ENCODE data around the gene ACTR6. TPM values are rescaled to one million over a fixed set of nuclear protein-coding genes. Genes with fewer than 3 reads are reported as not detected.
"Not testable (repeated sequence)": the region's sequence is repeated elsewhere in the genome, so short reads cannot be mapped to it uniquely, and the experiment has no call there.

Gene ACTR6
- total RNA-seq, 2 experiments from 2014 or later: 21.3 to 21.8 TPM

DNA sequence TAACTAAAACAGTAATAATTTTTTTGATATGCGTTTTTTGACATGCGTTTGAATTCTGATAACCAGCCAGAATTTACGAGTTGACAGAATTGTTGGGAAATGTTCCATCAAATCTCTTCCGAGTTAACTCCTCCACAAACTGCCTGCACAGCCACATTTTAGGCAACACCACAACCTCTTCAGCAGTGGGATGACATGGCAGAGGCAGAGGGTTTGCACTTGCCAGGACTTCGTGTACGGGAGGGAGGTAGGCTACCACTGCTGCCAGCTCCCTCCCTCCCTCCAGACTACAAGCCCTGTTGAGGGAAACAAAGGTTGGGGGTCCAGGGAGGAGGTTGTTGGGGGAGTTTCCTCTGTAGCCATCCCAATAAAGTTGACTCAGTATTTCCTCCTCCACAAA is 14.5 kb upstream of the ACTR6 start:
- Mint-ChIP-seq H3K27me3 (no peaks in the 10 kb centered on the region), H3K27ac (no peak overlapping the region), H3K36me3 (ENCODE audit: low read depth) (peaks cover 38% of the 10 kb centered on the region), H3K4me1 (ENCODE audit: low read depth) (no peaks in the 10 kb centered on the region), H3K4me3 (no peak overlapping the region), H3K9me3 (no peaks in the 10 kb centered on the region)
- ATAC-seq (ENCODE audit: poor library complexity): no peak
- POLR2A ChIA-PET: no interaction called here
- intact Hi-C loops (cut with DNase I, micrococcal nuclease): no loop called here
- no peak for DNase-seq
- no peak overlapping the region for H3K4me3 ChIP-seq (ENCODE audit: low read length)
- no peak overlapping the region for H3K27ac ChIP-seq (ENCODE audit: low read depth in 1 of 2, low read length in 2 of 2)
- peaks cover 3% of the 10 kb centered on the region for H3K36me3 ChIP-seq (ENCODE audit: insufficient read depth, low read length)
- TF ChIP-seq, protein P1, sequence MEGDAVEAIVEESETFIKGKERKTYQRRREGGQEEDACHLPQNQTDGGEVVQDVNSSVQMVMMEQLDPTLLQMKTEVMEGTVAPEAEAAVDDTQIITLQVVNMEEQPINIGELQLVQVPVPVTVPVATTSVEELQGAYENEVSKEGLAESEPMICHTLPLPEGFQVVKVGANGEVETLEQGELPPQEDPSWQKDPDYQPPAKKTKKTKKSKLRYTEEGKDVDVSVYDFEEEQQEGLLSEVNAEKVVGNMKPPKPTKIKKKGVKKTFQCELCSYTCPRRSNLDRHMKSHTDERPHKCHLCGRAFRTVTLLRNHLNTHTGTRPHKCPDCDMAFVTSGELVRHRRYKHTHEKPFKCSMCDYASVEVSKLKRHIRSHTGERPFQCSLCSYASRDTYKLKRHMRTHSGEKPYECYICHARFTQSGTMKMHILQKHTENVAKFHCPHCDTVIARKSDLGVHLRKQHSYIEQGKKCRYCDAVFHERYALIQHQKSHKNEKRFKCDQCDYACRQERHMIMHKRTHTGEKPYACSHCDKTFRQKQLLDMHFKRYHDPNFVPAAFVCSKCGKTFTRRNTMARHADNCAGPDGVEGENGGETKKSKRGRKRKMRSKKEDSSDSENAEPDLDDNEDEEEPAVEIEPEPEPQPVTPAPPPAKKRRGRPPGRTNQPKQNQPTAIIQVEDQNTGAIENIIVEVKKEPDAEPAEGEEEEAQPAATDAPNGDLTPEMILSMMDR (IDR thresholded peaks at IDR 0.05): no peak
- H3K9me3 ChIP-seq (ENCODE audit: control insufficient read depth in 1 of 2, insufficient read depth in 1 of 2, low read length in 2 of 2): peaks cover 0 to 5% of the 10 kb centered on the region in 2 experiments
- H3K4me1 ChIP-seq (ENCODE audit: insufficient read depth, low read length): no peaks in the 10 kb centered on the region
- CTCF ChIA-PET: interaction anchor here (0.5 to 1.4 kb wide), 2 partner anchors 11 to 16 kb away, joined by 3 to 6 read pairs; no protein-coding TSS in a partner anchor
- no peaks in the 10 kb centered on the region for H3K27me3 ChIP-seq (ENCODE audit: control insufficient read depth in 1 of 2, insufficient read depth in 2 of 2, low read length in 2 of 2)

DNA sequence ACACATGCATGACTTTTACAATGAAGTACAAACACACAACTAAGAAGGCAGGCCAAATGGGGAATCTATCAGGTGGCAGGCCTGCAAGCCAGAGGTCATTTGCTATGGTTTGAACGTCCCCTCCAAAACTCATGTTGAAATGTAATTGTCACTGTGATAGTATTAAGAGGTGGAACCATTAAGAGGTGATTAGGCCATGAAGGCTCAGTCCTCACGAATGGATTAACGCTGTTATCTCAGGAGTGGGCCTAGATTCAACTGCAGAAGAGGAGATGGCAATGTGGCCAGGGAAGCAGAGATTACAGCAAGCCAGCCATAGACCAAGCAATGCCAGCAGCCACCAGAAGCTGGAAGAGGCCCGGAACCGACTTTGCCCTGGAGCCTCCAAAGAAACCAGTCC is 13.5 kb upstream of the ACTR6 start:
- Mint-ChIP-seq H3K27me3 (no peaks in the 10 kb centered on the region), H3K27ac (no peak overlapping the region), H3K4me3 (no peak overlapping the region), H3K36me3 (ENCODE audit: low read depth) (peaks cover 45% of the 10 kb centered on the region), H3K9me3 (no peaks in the 10 kb centered on the region), H3K4me1 (ENCODE audit: low read depth) (no peaks in the 10 kb centered on the region)
- Histone ChIP-seq H3K27ac (ENCODE audit: low read depth in 1 of 2, low read length in 2 of 2) (no peak overlapping the region), H3K27me3 (ENCODE audit: control insufficient read depth in 1 of 2, insufficient read depth in 2 of 2, low read length in 2 of 2) (no peaks in the 10 kb centered on the region), H3K4me1 (ENCODE audit: insufficient read depth, low read length) (no peaks in the 10 kb centered on the region), H3K4me3 (ENCODE audit: low read length) (no peak overlapping the region), H3K36me3 (ENCODE audit: insufficient read depth, low read length) (peaks cover 3% of the 10 kb centered on the region), H3K9me3 (ENCODE audit: control insufficient read depth in 1 of 2, insufficient read depth in 1 of 2, low read length in 2 of 2) (peaks cover 0 to 5% of the 10 kb centered on the region in 2 experiments)
- no peak for DNase-seq
- ATAC-seq (ENCODE audit: poor library complexity): no peak
- CTCF ChIA-PET: no interaction called here
- TF ChIP-seq, protein P1 (IDR thresholded peaks at IDR 0.05): no peak
- POLR2A ChIA-PET: no interaction called here
- intact Hi-C loops (cut with DNase I, micrococcal nuclease): no loop called here

DNA sequence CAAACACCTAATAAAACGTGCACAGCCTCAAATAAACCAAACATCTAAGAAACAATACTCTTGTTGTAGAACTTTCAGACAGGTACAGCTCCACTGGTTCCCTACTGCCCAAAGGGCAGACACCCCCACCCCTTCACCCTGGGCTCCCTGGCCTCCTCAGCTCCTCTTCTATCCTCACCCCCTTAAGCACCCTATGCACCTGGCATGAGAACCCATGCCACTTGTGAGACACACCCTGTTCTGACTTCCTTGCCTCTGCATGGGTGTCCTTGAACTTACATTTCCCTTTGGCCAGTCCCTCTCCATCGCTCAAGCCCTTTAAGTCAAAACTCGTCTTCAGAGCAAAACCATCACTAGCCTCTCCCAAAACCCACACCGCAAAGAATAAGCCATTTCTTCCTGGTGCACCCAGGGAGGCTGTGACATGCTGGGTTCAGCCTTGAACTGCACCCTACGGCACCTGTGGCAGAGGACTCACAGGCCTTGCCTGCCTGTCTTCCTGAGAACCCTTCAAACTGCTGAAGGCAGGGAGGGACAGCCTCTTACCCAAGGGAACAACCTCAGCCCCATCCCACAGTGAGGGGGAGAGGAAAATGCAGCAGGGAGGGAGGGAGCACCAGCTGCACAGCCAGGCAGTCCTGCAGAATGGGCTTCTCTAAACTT is 12.6 kb upstream of the ACTR6 start:
- Histone ChIP-seq H3K9me3 (ENCODE audit: control insufficient read depth in 1 of 2, insufficient read depth in 1 of 2, low read length in 2 of 2) (peaks cover 0 to 5% of the 10 kb centered on the region in 2 experiments), H3K27ac (ENCODE audit: low read depth in 1 of 2, low read length in 2 of 2) (no peak overlapping the region), H3K4me3 (ENCODE audit: low read length) (no peak overlapping the region), H3K36me3 (ENCODE audit: insufficient read depth, low read length) (peaks cover 3% of the 10 kb centered on the region), H3K27me3 (ENCODE audit: control insufficient read depth in 1 of 2, insufficient read depth in 2 of 2, low read length in 2 of 2) (no peaks in the 10 kb centered on the region), H3K4me1 (ENCODE audit: insufficient read depth, low read length) (no peaks in the 10 kb centered on the region)
- Mint-ChIP-seq H3K27me3 (no peaks in the 10 kb centered on the region), H3K4me3 (no peak overlapping the region), H3K9me3 (no peaks in the 10 kb centered on the region), H3K4me1 (ENCODE audit: low read depth) (no peaks in the 10 kb centered on the region), H3K27ac (no peak overlapping the region), H3K36me3 (ENCODE audit: low read depth) (peaks cover 55% of the 10 kb centered on the region)
- TF ChIP-seq, protein P1 (IDR thresholded peaks at IDR 0.05): no peak
- no peak for DNase-seq
- ChIA-PET POLR2A (no interaction called here), CTCF (no interaction called here)
- intact Hi-C loops (cut with DNase I, micrococcal nuclease): no loop called here
- ATAC-seq (ENCODE audit: poor library complexity): no peak

DNA sequence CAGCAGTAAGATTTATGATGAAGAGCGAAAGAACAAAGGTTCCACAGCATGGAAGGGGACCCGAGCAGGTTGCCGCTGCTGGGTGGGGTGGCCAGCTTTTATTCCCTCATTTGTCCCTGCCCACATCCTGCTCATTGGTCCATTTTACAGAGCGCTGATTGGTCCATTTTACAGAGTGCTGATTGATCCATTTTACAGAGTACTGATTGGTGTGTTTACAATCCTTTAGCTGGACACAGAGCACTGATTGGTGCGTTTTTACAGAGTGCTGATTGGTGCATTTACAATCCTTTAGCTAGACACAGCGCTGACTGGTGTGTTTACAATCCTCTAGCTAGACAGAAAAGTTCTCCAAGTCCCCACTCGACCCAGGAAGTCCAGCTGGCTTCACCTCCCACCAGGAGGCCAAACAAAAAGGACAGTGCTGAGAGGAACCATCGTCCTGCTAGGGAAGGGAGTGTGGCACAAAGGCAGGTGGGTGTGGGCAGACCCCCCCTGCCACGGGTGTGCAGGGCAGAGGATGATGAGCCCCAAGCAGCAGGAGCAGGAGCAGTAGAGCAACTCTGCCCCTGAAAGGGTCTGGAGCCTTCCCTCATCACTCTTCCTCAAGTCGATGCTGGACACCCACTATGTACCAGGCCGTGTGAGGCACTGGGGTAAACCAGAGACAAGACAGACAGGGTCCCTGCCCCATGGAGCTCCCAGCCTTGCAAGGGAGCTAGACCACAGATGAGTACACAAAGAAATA is 11.6 kb upstream of the ACTR6 start:
- H3K9me3 Mint-ChIP-seq; H3K36me3 ChIP-seq (ENCODE audit: insufficient read depth, low read length); H3K4me1 Mint-ChIP-seq (ENCODE audit: low read depth); H3K27ac ChIP-seq (ENCODE audit: low read depth in 1 of 2, low read length in 2 of 2); H3K27me3 ChIP-seq (ENCODE audit: control insufficient read depth in 1 of 2, insufficient read depth in 2 of 2, low read length in 2 of 2); DNase-seq; intact Hi-C loops (cut with DNase I, micrococcal nuclease); CTCF ChIA-PET; H3K9me3 ChIP-seq (ENCODE audit: control insufficient read depth in 1 of 2, insufficient read depth in 1 of 2, low read length in 2 of 2); H3K27me3 Mint-ChIP-seq; H3K4me3 ChIP-seq (ENCODE audit: low read length); ATAC-seq (ENCODE audit: poor library complexity); H3K27ac Mint-ChIP-seq; H3K4me3 Mint-ChIP-seq; H3K4me1 ChIP-seq (ENCODE audit: insufficient read depth, low read length): not testable (repeated sequence)
- POLR2A ChIA-PET: interaction anchor here (1.4 kb wide), 1 partner anchor 12 kb away, joined by 3 read pairs; the partner anchor contains the start of gene ACTR6
- peaks cover 60% of the 10 kb centered on the region for H3K36me3 Mint-ChIP-seq (ENCODE audit: low read depth)
